ENCODE results near the gene ENO4.

GRCh38 chr10:116864436-116864835, 15.1 kb downstream of the ENO4 start:
- TF ChIP-seq CTCF (IDR thresholded peaks at IDR 0.05): no peak
- no peak for TF ChIP-seq EP300 (IDR thresholded peaks at IDR 0.05)
- TF ChIP-seq POLR2A (IDR thresholded peaks at IDR 0.05): no peak
